B cell (primary cell): ENCODE results near the gene EXD2. TPM values are rescaled to one million over a fixed set of nuclear protein-coding genes. Genes with fewer than 3 reads are reported as not detected.

Source experiments
- ATAC-seq: fragments of 200-7000 bp; cut with Tn5 transposase; one replicate; pipeline ENCODE4 v1.10.0; 2021; ENCODE audit warnings: low read depth, mild to moderate bottlenecking, moderate number of reproducible peaks, moderate library complexity
- CTCF ChIA-PET: fragments of 350-600 bp; sonication (Branson Sonifier 250); formaldehyde crosslinking; loops from one replicate; lab custom pipeline; 2021; ENCODE audit warnings: antibody characterized with exemption, inconsistent platforms; lab: Charles Lee
- POLR2A ChIA-PET: fragments of 350-600 bp; sonication (Branson Sonifier 250); formaldehyde crosslinking; loops from one replicate; lab custom pipeline; 2021; ENCODE audit warnings: antibody characterized with exemption; lab: Charles Lee
- DNase-seq: peaks from one replicate; pipeline ENCODE4 v3.0.0; 2013
- H2AFZ ChIP-seq: 2 replicates; pipeline ENCODE4 v1.6.1; 2012; ENCODE audit warnings: mild to moderate bottlenecking, low read depth, low read length; ENCODE audit not compliant: insufficient read depth, poor library complexity, severe bottlenecking
- H3K27ac ChIP-seq, 2 donors: 1 replicate in 1 of 2; 2 replicates in 1 of 2; pipeline ENCODE4 v1.5.1; 2012 to 2013; ENCODE audit warnings: low read length in 2 of 2, mild to moderate bottlenecking in 2 of 2, moderate library complexity in 1 of 2
- H3K27me3 ChIP-seq, 4 experiments: fragments of 200-600 bp in 1 of 4; sonication (generic) in 1 of 4; replicated peaks in 1 of 4; 1 replicate in 2 of 4; 2 replicates in 2 of 4; pipeline versions ENCODE4 v1.6.1 to v1.7.0; 2013 to 2016; ENCODE audit warnings: low read length in 3 of 4, mild to moderate bottlenecking in 2 of 4, mixed read lengths in 1 of 4, moderate library complexity in 1 of 4; ENCODE audit not compliant: insufficient read depth in 4 of 4, control insufficient read depth in 3 of 4; ENCODE audit errors: control extremely low read depth in 1 of 4
- H3K36me3 ChIP-seq, 2 experiments: replicated peaks in 1 of 2; 1 replicate in 1 of 2; 2 replicates in 1 of 2; pipeline versions ENCODE4 v1.6.1 to v1.7.1; 2013; ENCODE audit warnings: low read length in 1 of 2; ENCODE audit not compliant: insufficient read depth in 2 of 2, control insufficient read depth in 1 of 2; ENCODE audit errors: control extremely low read depth in 1 of 2, extremely low read depth in 1 of 2
- H3K4me1 ChIP-seq, 2 donors: fragments of 200-600 bp in 1 of 2; sonication (generic) in 1 of 2; 1 replicate in 1 of 2; 2 replicates in 1 of 2; pipeline versions ENCODE4 v1.5.1 to v1.6.1; 2013 to 2017; ENCODE audit warnings: low read length in 2 of 2; ENCODE audit not compliant: control insufficient read depth in 2 of 2, insufficient read depth in 2 of 2
- H3K4me2 ChIP-seq: replicated peaks from 2 replicates; pipeline ENCODE3; 2012; ENCODE audit warnings: mild to moderate bottlenecking, low read depth, low read length; ENCODE audit not compliant: poor library complexity, severe bottlenecking
- H3K4me3 ChIP-seq, 5 experiments: fragments of 200-600 bp in 1 of 5; sonication (generic) in 1 of 5; 1 replicate in 3 of 5; 2 replicates in 2 of 5; pipeline versions ENCODE4 v1.5.1 to v1.7.0; 2011 to 2016; ENCODE audit warnings: low read length in 4 of 5, mild to moderate bottlenecking in 4 of 5, low read depth in 2 of 5, control low read depth in 1 of 5, moderate library complexity in 1 of 5; ENCODE audit not compliant: insufficient read depth in 1 of 5; ENCODE audit errors: control extremely low read depth in 1 of 5, extremely low read depth in 1 of 5
- H3K79me2 ChIP-seq: fragments of 200-600 bp; sonication (generic); one replicate; pipeline ENCODE4 v1.6.0; 2016; ENCODE audit warnings: low read length; ENCODE audit not compliant: control insufficient read depth, insufficient read depth
- H3K9ac ChIP-seq: fragments of 200-600 bp; sonication (generic); 2 replicates; pipeline ENCODE4 v1.6.1; 2017; ENCODE audit warnings: mild to moderate bottlenecking, low read length, moderate library complexity
- H3K9me3 ChIP-seq, 3 donors: one replicate each; pipeline versions ENCODE4 v1.6.1 to v1.7.1; 2013; ENCODE audit warnings: low read length in 2 of 3; ENCODE audit not compliant: control insufficient read depth in 2 of 3, insufficient read depth in 1 of 3; ENCODE audit errors: control extremely low read depth in 1 of 3
- H4K20me1 ChIP-seq: 2 replicates; pipeline ENCODE4 v1.6.0; 2012; ENCODE audit warnings: mild to moderate bottlenecking, low read length; ENCODE audit not compliant: insufficient read depth, control insufficient read depth, poor library complexity, severe bottlenecking
- H3K27ac Mint-ChIP-seq: one replicate; pipeline ENCODE4 v1.8.0; 2021; ENCODE audit warnings: mixed read lengths
- H3K27me3 Mint-ChIP-seq: one replicate; pipeline ENCODE4 v1.8.0; 2021; ENCODE audit warnings: mixed read lengths
- H3K4me1 Mint-ChIP-seq: one replicate; pipeline ENCODE4 v1.8.0; 2021; ENCODE audit warnings: mixed read lengths
- H3K4me3 Mint-ChIP-seq: one replicate; pipeline ENCODE4 v1.8.0; 2021; ENCODE audit warnings: mixed read lengths
- H3K9me3 Mint-ChIP-seq: one replicate; pipeline ENCODE4 v1.8.0; 2022; ENCODE audit warnings: mixed read lengths; ENCODE audit not compliant: insufficient read depth
- EZH2 ChIP-seq: IDR thresholded peaks from 2 replicates; pipeline ENCODE4 v1.6.1; 2012; ENCODE audit warnings: borderline replicate concordance, low read depth, mild to moderate bottlenecking, moderate library complexity, low read length; ENCODE audit not compliant: insufficient read depth, poor library complexity, severe bottlenecking
- WGBS: methylation state at CpG from one replicate; pipeline ENCODE4 v1.1.5; 2013; ENCODE audit warnings: missing lambda C conversion rate; ENCODE audit not compliant: insufficient coverage; 5-methylcytosine and 5-hydroxymethylcytosine counted together
- intact Hi-C: fragments of 100-400 bp; cut with micrococcal nuclease; formaldehyde crosslinking; loops from one replicate; pipeline ENCODE4 v1.10.0; 2022
- polyA plus RNA-seq: library from polyadenylated mRNA; depleted of rRNA; stranded (reverse); fragments of >200 nt; gene quantifications from 2 replicates; pipeline ENCODE4 v1.2.3, GENCODE V29; 2012
- total RNA-seq, 2 donors: library from RNA; stranded (reverse); fragments of 120-200 nt in 1 of 2; gene quantifications; 1 replicate in 1 of 2; 2 replicates in 1 of 2; pipeline versions ENCODE4 v1.2.3 to v1.2.4, GENCODE V29; 2013 to 2022
- TF ChIP-seq, protein P1 (sequence below): fragments of 200-600 bp; IDR thresholded peaks from one replicate; pipeline ENCODE4 v1.8.0; 2022; ENCODE audit warnings: antibody characterized with exemption, mild to moderate bottlenecking

Gene EXD2
- total and polyA plus RNA-seq, 2 donors (not counting 1 experiment from before 2014, with no cell fraction given): 3.6 to 10.0 TPM

DNA sequence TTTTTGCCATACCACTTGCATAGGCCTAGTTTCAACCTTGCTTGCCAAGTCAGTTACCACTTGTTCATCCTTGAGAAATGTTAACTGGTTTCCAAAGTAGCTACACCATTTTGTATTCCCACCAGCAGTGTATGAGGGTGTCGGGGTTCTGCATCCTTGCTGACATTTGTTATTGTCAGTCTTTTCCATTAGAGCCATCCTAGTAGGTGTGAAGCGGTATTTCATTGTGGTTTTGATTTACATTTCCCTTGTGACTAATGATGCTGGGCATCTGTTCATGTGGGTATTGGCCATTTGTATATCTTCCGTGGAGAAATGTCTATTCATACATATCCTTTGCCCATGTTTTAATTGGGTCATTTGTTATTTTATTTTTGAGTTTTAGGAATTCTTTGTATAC lies 41.1 kb downstream of the EXD2 start:
- no peaks in the 10 kb centered on the region for H3K27me3 ChIP-seq
- H3K27ac ChIP-seq: no peak overlapping the region
- no peak overlapping the region for H3K4me3 Mint-ChIP-seq
- no peak overlapping the region for H3K4me3 ChIP-seq
- H3K4me1 ChIP-seq: no peaks in the 10 kb centered on the region
- H2AFZ ChIP-seq: no peak overlapping the region
- intact Hi-C loops: no loop called here
- no peaks in the 10 kb centered on the region for H4K20me1 ChIP-seq
- ATAC-seq (no peak), DNase-seq (no peak)
- no peak overlapping the region for H3K27ac Mint-ChIP-seq
- H3K79me2 ChIP-seq: no peaks in the 10 kb centered on the region
- no peak for TF ChIP-seq EZH2
- TF ChIP-seq, protein P1, sequence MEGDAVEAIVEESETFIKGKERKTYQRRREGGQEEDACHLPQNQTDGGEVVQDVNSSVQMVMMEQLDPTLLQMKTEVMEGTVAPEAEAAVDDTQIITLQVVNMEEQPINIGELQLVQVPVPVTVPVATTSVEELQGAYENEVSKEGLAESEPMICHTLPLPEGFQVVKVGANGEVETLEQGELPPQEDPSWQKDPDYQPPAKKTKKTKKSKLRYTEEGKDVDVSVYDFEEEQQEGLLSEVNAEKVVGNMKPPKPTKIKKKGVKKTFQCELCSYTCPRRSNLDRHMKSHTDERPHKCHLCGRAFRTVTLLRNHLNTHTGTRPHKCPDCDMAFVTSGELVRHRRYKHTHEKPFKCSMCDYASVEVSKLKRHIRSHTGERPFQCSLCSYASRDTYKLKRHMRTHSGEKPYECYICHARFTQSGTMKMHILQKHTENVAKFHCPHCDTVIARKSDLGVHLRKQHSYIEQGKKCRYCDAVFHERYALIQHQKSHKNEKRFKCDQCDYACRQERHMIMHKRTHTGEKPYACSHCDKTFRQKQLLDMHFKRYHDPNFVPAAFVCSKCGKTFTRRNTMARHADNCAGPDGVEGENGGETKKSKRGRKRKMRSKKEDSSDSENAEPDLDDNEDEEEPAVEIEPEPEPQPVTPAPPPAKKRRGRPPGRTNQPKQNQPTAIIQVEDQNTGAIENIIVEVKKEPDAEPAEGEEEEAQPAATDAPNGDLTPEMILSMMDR: no peak
- ChIA-PET POLR2A (no interaction called here), CTCF (interaction anchor here (1.7 kb wide), 1 partner anchor 9 kb away, joined by 5 read pairs; no protein-coding TSS in a partner anchor)
- H3K27me3 Mint-ChIP-seq: no peaks in the 10 kb centered on the region
- H3K9me3 ChIP-seq: no peaks in the 10 kb centered on the region
- WGBS: no CpG with 5 or more reads among the region's 3 CpGs
- H3K4me1 Mint-ChIP-seq: no peaks in the 10 kb centered on the region
- no peak overlapping the region for H3K9ac ChIP-seq
- H3K9me3 Mint-ChIP-seq: no peaks in the 10 kb centered on the region
- no peak overlapping the region for H3K4me2 ChIP-seq
- H3K36me3 ChIP-seq: peaks cover 0 to 23% of the 10 kb centered on the region in 2 experiments

DNA sequence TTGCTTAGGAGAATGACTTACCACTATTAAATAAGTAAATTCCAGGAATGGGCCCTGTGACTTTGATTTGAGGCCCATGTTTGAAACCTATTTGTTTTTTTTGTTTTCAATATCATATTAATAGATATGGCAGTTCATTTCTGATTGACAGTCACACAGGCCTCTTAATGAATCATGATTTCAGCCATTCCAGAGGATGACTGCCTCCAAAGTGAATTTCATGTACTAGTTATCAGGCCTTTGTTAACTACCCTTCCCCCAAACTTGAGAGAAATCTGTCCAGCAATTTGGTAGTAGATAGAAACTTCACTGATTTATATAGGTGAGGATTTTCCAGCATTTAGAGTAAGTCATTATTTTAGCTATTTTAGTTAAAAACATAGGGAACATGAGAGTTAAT lies 42.8 kb downstream of the EXD2 start:
- ATAC-seq (no peak), DNase-seq (no peak)
- H3K9me3 ChIP-seq: no peaks in the 10 kb centered on the region
- ChIA-PET POLR2A (interaction anchor here (0.6 to 0.7 kb wide), 2 partner anchors 8 to 329 kb away, joined by 3 to 6 read pairs; no protein-coding TSS in a partner anchor), CTCF (interaction anchor here (1.1 kb wide), 1 partner anchor 9 kb away, joined by 3 read pairs; no protein-coding TSS in a partner anchor)
- H3K9ac ChIP-seq: no peak overlapping the region
- no peak overlapping the region for H3K4me3 ChIP-seq
- peaks cover 0 to 31% of the 10 kb centered on the region in 2 experiments for H3K36me3 ChIP-seq
- TF ChIP-seq, protein P1: no peak
- no peak for TF ChIP-seq EZH2
- H3K27me3 ChIP-seq: no peaks in the 10 kb centered on the region
- Mint-ChIP-seq H3K27me3 (no peaks in the 10 kb centered on the region), H3K4me3 (no peak overlapping the region), H3K27ac (no peak overlapping the region), H3K9me3 (no peaks in the 10 kb centered on the region), H3K4me1 (no peaks in the 10 kb centered on the region)
- no peaks in the 10 kb centered on the region for H3K4me1 ChIP-seq
- H3K4me2 ChIP-seq: no peak overlapping the region
- H4K20me1 ChIP-seq: no peaks in the 10 kb centered on the region
- no peak overlapping the region for H2AFZ ChIP-seq
- H3K79me2 ChIP-seq: no peaks in the 10 kb centered on the region
- no peak overlapping the region for H3K27ac ChIP-seq
- intact Hi-C loops: no loop called here
